Stimulated activated CD4-positive, alpha-beta T cell treated with anti-CD3 and anti-CD28 coated beads, TNF-alpha, amount 100 ng/mL, for 48 hours (primary cell): Measurements from ENCODE around the gene OR5A1.

Experiments used
- DNase-seq, 3 donors: peaks; one replicate each; pipeline ENCODE4 v3.0.0-alpha.2; 2020; ENCODE audit warnings: low read depth in 3 of 3

Gene OR5A1

DNA sequence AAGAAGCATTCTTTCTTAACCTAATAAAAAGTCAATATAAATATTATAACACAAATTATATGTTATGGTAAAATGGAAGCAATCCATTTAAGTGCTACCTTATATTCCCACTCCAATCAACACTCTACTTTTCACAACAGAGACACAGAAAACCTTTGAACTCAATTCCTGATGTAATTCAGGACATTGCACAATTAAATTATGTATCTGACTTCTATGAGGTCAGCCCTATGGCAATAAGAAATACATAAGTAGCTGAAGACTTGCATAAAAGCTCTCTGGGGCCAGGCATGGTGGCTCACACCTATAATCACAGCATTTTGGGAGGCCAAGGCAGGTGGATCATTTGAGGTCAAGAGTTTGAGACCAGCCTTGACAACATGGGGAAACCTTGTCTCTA, 43.6 kb downstream of the OR5A1 start:
- DNase-seq, result no peak

DNA sequence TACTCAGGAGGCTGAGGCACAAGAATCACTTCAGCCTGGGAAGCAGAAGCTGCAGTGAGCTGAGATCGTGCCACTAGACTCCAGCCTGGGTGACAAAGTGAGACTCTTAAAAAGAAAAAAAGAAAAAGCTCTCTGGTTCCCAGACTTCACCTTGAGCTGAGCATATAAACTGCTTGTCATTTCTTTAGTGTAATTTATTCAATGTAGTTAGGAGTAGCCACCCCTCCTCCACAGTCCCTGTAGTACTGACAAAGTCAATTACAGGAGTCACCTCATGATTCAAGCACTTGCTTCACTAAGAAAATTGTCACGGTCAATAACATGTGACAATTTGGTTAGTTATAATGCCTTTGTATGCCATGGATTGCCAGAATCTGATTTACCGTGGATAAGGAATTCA, 44.1 kb downstream of the OR5A1 start:
- no peak for DNase-seq
